Stimulated activated CD4-positive, alpha-beta T cell treated with anti-CD3 and anti-CD28 coated beads, Interleukin-1b, Interleukin-23, amount 100 ng/mL, for 24 hours (primary cell): Measurements from ENCODE around the gene C11orf24.
"Not testable (repeated sequence)": the region's sequence is repeated elsewhere in the genome, so short reads cannot be mapped to it uniquely, and the experiment has no call there.

Source experiments
- DNase-seq, 4 experiments: peaks; one replicate each; pipeline ENCODE4 v3.0.0-alpha.2; 2020; ENCODE audit warnings: low read depth in 4 of 4, low spot score in 1 of 4

C11orf24 gene

GRCh38 chr11:68256331-68256741, 15.4 kb downstream of the C11orf24 start:
- DNase-seq: no peak

DNA sequence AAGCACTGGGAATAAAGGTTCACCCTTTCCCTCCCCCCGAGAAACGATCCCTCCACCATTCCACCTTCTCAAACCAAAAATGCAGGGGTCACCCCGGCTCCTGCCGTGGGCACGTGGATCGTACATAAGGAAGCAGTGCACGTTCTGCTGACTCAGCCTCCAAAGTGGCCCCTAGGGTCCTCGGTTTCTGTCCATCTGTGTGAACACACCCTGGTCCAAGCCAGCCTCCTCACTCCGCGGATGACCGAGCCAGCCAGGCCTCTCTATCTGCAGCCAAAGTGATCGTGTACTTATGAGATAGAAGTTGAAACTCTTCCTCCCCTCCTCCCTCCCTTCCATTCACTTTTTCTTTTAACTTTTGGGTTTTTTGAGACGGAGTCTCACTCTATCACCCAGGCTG, 16.2 kb downstream of the C11orf24 start:
- no peak for DNase-seq

GRCh38 chr11:68254421-68254820, 17.4 kb downstream of the C11orf24 start:
- DNase-seq: no peak

DNA sequence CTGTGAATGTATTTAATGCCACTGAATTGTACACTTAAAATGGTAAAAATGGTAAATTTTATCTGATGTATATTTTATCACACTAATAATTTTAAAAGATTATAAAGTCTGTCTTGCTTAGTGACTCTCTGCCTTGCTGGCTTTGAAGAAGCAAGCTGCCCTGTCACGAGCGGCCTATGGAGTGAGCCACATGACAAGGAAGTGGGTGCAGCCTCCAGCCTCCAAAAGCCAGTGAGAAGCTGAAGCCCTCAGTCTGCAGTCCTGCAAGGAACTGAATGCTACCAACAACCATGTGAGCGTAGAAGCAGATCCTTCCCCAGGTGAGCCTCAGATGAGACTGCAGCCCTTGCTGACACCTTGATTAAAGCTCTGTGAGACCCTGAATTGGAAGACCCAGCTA, 20.0 kb downstream of the C11orf24 start:
- no peak for DNase-seq

DNA sequence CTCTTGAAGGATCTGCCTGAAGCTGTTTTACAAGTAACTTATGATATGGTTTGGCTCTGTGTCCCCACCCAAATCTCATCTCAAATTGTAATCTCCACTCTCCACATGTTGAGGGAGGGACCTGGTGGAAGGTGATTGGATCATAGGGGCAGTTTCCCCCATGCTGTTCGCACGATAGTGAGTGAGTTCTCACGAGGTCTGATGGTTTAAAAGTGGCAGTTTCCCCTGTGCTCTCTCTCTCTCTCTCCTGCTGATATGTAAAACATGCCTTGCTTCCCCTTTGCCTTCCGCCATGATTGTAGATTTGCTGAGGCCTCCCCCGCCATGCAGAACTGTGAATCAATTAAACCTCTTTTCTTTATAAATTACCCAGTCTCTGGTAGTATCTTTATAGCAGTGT, 26.9 kb downstream of the C11orf24 start:
- not testable (repeated sequence) for DNase-seq

- not testable (repeated sequence) for DNase-seq
These were observed 27.9 kb downstream of the C11orf24 start for GRCh38 chr11:68243847-68244246.

- no peak for DNase-seq
These were observed 29.2 kb downstream of the C11orf24 start for GRCh38 chr11:68242616-68243015.

DNA sequence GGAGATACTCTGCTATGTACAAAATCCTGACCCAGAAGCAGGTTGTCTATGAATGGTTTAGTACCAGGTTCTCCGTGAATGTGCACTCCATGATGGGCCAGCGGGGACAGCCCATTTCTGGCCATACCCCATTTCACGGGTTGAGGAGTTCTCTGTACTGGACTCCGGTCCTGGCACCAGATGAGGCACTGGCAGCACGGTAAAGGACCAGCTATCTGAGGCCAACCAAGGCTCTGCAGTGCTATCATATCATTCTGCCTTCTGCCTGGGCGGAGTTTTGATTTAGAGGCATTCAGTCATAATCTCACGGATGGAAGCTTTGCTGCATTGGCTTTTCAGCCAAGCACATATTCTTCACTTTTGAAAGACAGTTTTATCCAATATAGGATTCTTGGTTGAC, 40.2 kb downstream of the C11orf24 start:
- no peak for DNase-seq

GRCh38 chr11:68229601-68230000, 42.2 kb downstream of the C11orf24 start:
- no peak for DNase-seq

DNA sequence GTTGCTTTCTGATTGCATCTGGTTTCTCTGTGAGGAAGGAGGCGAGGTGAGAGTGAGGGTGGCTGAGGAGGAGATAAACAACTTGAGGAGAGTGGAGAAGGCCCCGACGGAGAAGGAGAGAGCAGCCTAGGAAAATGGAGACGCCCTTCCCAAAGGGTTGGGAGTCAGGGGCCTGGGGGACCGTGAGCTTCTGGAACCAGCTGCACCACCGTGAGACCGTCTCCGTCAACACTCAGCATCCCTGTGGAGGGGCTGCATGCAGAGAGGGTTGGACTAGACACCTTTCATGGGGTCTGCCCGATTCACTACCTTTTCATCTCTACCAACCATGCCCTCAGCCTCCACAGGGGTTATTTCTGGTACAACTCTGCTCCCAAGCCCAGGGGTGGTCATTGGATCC, 45.4 kb downstream of the C11orf24 start:
- DNase-seq: no peak

DNA sequence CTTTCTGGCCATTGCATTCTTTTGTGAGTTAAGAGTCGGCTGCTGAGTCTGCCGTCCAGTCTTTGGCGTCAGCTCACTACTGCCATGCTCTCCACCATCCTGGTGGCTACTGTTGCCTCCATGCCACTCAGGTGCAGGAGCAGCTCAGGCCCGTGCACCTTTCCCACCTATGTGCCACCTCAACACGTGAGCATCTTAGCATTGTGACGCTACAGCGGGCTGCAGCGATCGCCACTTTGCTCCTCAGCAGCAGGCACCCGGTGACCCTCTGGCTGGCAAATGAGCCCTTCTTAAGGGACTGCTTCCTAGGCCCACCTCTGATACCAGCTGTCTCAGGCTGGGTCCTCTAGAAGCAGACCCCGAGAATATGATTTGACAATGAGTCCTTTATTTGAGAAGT, 47.2 kb downstream of the C11orf24 start:
- no peak for DNase-seq

DNA sequence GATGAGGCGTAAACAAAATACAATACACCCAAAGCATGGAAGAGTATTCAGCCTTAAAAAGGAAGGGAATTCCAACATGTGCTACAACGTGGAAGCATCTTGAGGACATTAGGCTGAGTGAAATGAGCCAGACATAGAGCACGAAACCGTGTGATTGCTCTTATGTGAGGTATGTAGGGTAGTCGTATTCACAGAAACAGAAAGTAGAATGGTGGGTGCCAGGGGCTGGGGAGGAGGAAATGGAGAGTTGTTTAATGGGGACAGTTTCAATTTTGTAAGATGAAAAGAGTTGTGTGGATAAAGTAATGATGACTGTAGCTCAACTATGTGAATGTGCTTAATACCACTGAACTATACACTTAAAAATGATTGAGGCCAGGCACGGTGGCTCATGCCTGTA, 48.5 kb downstream of the C11orf24 start:
- no peak for DNase-seq

GRCh38 chr11:68221406-68221805, 50.4 kb downstream of the C11orf24 start:
- no peak for DNase-seq

DNA sequence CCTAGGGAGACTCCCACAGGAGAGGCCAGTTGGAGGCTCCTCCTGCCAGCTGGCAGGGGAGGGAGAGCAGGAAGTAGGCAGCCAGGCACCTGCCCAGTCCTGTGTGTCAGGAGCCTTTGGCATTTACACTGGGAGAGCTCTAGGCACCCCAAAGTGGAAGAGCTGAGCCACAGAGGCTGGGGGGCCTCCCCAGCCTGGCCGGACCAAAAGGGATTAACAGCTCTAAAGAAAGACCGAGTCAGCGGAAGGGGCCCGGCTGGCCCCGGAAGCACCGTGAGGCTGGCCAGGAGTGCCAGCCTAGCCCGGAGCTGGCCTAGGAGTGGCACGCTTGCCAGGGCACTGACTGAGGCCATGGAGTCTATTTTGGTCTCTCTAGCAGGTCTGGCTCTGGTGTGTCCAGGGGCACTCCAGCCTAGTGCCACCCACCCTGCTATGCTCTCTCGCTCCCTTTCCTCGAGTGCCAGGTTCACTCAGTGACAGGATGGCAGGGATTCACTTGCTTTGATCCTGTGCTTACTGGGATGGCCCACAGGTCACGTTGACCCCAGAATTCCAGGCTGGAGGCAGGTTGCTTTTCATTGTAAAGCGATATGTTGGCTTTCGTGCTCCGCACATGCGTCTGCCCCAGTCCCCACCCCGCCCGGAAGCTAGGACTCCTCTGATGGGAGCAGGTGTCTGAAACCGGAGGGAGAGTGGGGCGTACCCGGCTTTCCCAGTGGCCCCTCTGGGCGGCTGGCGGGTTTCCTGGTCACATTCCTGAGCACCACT, 55.4 kb downstream of the C11orf24 start:
- no peak for DNase-seq

- no peak for DNase-seq
These were observed 56.1 kb downstream of the C11orf24 start for GRCh38 chr11:68215524-68216170.

- peak in 1 of 4 experiments; percentile 33 for DNase-seq
These were observed 56.7 kb downstream of the C11orf24 start for GRCh38 chr11:68215087-68215445.

GRCh38 chr11:68214173-68215086, 57.3 kb downstream of the C11orf24 start:
- peak in 1 of 4 experiments; percentile 22 for DNase-seq

GRCh38 chr11:68213555-68214172, 58.1 kb downstream of the C11orf24 start:
- peak; percentile 54 to 71 (median 66) for DNase-seq

- peak; percentile 20 to 53 (median 36) for DNase-seq
These were observed 58.6 kb downstream of the C11orf24 start, which contains the start of gene KMT5B for GRCh38 chr11:68213135-68213515. Gene KMT5B, minus strand, starts transcription at chr11:68213296. Its CDS starts 23,220 bp downstream, at chr11:68190076.

- DNase-seq: peak in 2 of 4 experiments; percentile 41 to 49
These were observed 59.2 kb downstream of the C11orf24 start for GRCh38 chr11:68212421-68213134.
